SIG-M5 treated with dmso at 0.1 percent for 504 hours (cell line): ENCODE results near the gene PUS7L.
"Not testable (repeated sequence)": the region's sequence is repeated elsewhere in the genome, so short reads cannot be mapped to it uniquely, and the experiment has no call there.

ENCODE experiments used
- DNase-seq: peaks from one replicate; lab custom pipeline; 2025; ENCODE audit not compliant: unreplicated experiment; lab: John Stamatoyannopoulos, UW

Gene PUS7L

DNA sequence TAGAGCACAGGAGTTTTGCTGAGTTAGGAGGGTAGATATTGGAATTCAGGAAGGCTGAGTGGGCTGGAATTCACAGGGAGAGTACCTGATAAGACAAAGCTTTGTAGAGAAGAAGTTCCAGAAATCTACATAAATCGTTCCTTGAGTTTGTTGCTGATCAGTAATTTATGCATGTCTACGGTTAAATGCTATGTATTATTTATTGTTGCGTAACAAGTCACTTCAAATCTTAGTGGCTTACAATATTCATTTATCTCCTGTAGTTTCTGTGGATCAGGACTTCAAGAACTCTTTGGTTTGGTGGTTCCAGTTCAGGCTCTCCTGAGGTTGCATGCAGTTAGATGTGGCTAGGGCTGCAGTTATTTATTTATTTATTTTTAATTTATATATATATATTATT, 7.8 kb downstream of the PUS7L start:
- no peak for DNase-seq

DNA sequence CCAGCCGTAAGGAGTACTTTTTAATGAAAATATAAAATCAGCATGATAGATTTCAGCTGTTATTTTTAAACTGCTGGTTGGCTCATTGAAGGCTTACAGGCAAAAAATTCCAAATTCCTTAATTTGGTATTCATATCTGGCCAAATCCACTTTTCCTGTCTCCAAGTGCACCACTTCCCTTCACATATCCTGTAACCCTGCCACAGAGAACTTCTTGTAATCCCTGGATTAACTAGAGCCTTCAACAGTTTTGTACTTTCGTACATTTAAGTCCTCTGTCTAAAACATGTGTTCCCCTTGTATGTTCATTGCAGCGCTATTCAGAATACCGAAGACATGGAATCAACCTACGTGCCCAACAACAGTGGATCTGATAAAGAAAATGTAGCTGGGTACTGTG, 9.6 kb downstream of the PUS7L start:
- DNase-seq: no peak

DNA sequence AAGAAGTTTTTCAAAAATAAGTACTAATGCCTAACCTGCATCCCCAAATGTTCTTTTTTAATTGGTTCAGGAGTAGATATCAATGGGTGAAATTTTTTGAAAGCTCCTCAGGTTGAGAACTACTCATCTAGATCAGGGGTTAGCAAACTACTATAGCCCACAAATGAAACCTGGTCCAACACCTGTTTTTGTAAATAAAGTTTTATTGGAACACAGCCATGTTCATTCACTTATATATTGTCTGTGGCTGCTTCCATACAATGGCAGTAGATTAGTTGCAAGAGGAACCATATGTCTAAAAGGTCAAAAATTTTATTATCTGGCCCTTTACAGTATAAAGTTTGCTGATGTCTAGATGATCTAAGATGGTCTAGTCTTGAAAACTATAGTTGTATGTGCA, 13.8 kb downstream of the PUS7L start:
- DNase-seq: no peak

- no peak for DNase-seq
These were observed 16.5 kb downstream of the PUS7L start for GRCh38 chr12:43742106-43742505.

DNA sequence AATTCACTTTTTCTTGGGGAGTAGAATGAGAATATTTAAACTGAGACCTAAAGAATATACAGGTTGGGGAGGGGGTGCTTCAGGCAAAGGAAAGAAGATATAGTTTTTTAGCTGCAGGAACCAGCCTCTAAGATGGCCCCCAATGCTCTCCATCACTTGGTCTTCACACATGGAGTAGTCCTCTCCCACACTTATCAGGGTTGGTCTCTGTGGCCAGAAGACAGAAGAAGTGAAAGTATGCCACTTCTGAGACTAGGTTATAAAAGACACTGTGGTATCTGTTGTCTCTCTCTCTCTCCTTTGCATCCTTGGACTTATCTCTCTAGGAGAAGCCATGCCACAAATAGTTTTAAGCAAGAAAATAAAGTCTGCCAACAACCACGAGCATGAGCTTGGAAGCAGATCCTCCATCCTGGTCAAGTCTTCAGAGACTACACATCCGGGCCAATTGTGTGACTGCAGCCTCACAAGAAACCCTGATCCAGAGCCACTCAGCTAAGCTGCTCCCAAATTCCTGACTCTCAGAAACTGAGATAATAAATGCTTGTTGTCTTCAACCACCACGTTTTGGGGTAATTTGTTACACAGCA, 18.0 kb downstream of the PUS7L start:
- DNase-seq: no peak

- no peak for DNase-seq
These were observed 20.9 kb downstream of the PUS7L start for GRCh38 chr12:43737646-43738045.

DNA sequence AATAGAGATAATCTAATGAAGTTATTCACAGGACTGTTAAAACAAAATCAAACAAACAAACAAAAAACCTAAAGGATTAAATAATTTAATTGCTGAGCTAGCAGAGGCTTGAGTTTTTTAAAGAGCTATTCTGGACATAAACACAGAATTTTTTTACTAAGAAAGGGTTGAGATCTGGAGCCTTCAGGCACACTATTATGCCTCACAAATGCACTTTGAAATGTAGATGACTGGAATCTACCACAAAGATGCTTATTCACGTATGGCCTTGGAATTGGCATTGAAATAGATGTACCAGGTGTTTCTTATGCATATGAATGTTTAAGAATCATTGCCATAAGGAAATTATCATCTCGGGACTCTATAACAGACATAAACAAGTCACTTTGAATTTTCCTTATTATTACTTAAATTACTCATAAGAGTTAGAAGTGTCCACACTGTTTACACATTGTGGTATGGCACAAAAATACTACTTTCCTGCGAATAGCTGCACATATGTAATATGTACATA, 21.6 kb downstream of the PUS7L start:
- DNase-seq: no peak

DNA sequence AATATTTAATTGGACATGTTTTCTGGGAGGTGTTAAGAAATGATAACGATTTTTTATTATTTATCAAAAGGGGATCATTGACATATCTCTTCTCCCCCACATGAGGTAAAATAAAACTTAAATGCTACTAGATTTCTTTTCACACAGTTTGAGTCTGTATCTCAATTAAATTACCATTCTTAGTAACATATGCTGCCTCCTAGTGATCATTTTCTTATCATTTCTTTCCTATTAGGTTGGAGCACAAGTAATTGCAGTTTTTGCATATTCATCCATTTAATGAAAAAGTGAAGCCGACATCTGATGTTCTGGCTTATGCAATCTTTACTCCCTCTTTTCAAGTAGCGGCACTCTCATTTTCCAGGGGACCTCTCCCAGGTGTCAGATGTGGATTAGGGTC, 24.9 kb downstream of the PUS7L start:
- DNase-seq: no peak

DNA sequence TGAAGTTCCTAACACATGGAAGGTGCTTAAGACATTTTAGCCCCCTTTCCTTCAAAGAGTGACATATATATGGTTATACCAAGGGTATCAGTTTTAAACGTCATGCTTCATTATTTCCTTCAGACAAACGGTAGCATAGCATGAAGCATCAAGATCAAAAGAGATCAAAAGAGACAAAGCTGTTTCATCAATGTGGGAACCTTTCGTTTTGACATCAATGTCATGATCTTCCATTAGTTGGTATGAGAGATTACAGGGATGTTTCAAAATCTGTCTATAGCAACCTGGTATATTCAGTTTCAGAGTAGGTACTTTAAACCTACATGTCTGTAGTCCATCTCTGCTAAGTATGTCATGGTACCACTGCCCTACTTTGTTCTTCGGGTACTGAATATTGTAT, 28.3 kb downstream of the PUS7L start:
- no peak for DNase-seq

DNA sequence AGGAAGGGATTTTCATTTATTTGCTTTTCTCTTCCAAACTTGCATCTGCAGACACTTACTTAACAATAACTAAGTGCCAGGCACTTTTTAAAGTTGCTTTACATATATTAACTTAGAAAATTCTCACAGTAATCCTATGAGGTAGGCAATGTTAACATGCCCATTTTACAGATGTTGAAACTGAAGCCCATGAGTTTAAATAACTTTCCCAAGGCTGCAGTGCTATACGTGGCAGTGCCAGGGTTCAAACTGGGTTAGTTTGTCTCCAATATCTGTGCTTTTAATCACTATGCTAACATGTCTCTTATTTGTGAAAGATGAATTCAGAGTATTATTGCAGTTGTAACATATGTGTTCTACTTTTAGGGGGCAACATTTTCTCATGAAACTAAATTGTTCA, 29.9 kb downstream of the PUS7L start:
- no peak for DNase-seq

DNA sequence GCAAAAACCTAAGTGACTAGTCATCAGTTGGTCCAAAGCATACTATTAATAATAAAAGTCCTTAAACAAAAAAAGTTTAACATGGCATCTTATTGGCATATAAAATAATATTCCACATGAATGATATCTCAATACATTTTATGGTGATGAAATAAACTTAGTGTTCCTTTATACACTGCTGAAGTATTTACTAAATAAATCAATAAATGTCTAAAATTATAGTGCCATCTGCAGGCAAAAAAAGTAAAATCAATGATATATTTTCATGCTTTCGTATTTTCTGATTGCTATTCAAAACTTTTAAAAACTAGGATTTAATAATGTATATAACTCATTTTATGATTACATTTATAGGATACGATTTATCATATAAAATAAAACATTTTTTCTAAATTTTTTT, 30.5 kb downstream of the PUS7L start:
- DNase-seq: no peak

DNA sequence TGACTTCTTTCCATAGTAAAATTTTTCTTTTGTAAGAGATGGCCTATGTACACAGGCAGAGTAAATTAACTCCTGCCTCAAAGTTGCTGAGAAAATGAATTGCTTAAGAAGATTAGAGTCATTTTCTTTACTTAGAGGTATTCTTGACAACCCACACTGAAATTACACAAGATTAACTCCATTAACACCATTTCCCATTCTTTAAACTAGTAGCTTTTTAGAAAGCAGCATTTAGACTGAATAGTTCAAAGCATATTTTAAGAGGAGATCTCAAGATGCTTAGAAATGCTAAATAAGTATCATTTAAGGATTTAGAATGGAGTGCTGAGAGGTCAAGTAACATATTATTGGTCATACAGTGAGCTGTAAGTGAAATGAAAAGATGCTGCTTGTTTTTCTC, 35.5 kb downstream of the PUS7L start:
- DNase-seq: no peak

DNA sequence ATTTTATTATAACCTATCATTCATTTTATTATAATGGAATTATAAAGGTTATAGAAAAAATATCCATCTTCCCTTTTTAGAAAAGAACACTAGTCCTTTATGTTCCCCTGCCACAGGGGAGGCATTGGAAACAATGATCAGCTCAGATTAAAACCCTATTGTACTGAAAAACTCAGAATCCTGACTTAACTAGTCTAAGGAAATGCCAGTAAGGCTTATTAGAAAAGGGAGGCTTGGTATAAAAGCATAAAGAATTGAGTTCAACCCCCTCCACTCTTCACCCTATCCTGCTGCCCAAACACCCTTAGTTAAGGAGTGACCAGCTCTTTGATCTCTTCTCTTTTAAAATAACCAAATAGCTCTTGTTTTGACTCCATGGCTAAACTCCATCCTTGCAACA, 36.0 kb downstream of the PUS7L start:
- DNase-seq: no peak

DNA sequence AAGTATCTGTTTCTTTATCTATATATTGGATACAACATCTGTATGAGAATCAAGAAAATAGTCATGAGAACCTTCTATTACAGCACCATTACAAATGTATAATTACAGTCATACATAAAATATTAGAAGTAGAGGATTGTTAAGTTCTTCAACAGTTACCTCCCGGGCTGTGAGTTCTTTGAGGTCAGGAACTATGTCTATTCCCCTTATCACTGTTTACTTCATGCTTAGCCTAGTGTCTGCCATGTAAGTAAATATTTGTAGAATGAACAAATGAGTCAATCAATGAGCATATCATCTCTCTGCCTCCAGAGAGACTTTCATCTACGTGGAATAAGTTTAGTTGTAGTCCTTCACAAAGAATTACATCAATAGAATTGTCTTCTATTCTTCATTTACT, 47.2 kb downstream of the PUS7L start:
- DNase-seq: no peak

DNA sequence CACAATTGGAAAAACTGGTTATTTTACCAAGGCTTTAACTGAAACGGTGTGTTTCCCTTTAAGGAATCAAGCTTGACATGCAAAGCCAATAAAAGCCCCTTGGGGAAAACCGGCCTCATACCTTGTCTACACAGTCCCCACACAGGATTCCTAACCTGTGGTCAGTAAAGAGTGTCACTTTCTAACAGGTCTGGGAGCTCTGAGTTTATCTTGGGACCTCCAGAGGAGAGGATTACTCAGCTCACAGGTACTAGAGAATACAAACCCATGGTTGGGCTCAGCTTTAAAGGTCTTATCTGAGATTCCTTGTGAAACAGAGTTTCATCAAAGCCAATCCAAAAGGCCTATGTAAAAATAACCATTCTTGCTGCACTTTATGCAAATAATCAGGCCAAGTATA, 54.8 kb downstream of the PUS7L start:
- DNase-seq: not testable (repeated sequence)

DNA sequence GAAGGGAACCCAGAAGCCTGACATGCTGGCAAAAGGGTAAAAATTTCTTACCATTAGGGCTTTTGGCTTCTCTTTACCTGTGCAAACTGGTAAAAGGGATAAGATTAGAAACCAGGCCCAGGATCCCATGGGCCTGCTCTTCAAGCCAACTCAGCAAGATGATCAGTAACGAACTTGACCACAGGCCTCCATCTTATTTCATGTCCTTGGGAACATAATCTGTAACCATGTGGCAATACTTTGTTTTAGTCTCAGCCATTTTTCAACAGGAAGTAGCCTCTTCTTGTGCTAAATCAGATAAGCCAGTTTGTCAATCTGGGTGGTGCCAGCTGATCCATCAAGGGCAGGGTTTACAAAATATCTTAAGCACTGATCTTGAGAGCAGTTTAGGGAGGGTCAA, 57.4 kb downstream of the PUS7L start:
- not testable (repeated sequence) for DNase-seq

GRCh38 chr12:43696154-43696553, 62.4 kb downstream of the PUS7L start:
- DNase-seq: no peak

- no peak for DNase-seq
These were observed 63.7 kb downstream of the PUS7L start for GRCh38 chr12:43694879-43695278.

- peak; percentile 46 for DNase-seq
These were observed 66.5 kb downstream of the PUS7L start for GRCh38 chr12:43692064-43692463.

DNA sequence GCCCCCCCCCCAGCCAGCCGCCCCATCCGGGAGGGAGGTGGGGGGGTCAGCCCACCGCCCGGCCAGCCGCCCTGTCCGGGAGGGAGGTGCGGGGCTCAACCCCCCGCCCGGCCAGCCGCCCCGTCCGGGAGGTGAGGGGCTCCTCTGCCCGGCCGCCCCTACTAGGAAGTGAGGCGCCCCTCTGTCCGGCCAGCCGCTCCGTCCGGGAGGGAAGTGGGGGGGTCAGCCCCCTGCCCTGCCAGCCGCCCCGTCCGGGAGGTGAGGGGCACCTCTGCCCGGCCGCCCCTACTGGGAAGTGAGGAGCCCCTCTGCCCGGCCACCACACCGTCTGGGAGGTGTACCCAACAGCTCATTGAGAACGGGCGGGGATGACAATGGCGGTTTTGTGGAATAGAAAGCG, 73.1 kb downstream of the PUS7L start:
- not testable (repeated sequence) for DNase-seq

DNA sequence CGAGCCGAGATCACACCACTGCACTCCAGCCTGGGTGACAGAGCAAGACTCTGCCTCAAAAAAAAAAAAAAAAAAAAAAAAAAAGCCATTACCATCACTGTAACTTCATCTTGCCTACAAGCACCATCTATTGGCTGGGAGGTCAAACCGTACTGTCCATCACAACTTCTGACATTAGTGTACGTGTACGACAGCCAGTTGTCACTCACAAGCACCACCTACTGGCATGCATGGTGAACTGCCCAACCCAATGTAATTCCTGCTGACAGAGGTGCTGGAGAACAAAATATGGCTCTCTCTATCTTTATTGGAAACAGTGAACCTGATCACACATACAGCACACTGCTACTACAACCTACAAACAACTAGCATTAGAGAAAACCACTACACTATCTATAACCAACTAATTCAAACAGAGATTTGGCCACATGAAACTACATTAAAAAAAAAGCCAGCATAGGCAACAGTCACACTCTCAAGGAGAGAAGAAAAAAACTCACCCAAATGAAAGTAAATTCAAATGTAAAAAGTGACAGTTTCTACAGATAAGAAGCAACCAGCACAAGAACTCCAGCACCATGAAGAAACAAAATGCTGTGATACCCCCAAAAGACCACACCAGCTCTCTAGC, 82.3 kb downstream of the PUS7L start:
- DNase-seq: peak; percentile 35

DNA sequence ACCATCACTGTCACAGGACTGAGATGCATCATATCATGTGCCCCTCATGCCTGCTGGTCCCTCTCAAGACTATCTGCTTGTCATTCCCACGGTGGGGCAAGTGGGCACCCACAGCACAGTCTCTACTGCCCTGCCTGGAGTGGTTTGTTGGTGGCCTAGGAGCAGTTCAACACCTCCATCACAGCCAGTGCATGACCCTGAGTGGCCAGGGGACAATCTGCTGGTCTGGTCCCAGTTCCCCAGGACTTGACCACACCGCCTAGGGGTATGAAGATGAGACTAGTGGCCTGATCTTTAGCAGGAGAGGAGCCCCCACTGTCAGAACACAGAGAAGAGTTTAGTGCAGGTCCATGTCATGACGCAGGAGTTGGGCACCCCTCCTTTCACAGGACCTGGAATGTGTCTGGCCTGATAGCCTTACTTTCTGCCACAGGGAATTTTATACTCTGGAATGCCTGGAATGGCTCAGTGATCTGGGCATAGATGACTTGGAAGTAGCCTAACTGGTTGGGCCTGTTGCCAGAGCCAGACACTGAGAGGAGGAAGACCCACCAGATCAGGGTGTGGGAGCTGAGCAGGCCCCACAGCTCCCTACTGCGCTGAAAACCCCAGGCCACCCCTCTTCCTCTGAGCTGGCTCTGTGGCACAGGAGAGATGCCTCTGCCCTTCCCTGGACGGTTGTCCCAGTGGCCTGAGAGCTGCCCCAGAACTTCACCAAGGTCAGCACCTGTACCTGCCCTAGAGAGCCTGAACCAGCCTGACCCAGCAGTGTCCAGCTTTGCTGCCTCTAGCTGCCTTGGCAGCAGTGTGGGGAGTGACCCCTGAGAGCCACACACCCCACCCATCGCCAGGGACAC, 83.3 kb downstream of the PUS7L start:
- peak; percentile 32 for DNase-seq
